CD4-positive, alpha-beta T cell treated with Interleukin-4 for 1 hour (primary cell): Measurements from ENCODE around the gene FOXL2.

Source experiments
- DNase-seq, 2 donors: peaks; one replicate each; pipeline ENCODE4 v3.0.0-alpha.2; 2020 to 2022

Gene FOXL2

GRCh38 chr3:138946663-138947494 lies at the start of gene FOXL2, which contains the start of gene FOXL2NB:
TSS of gene FOXL2 (minus strand) at chr3:138947137. CDS start at chr3:138946722, 415 bp downstream.
TSS of gene FOXL2NB (plus strand) at chr3:138947217. CDS start at chr3:138947365, 148 bp downstream.
- DNase-seq: no peak

- no peak for DNase-seq
These were observed 48.8 kb upstream of the FOXL2 start for GRCh38 chr3:138995706-138996105.

DNA sequence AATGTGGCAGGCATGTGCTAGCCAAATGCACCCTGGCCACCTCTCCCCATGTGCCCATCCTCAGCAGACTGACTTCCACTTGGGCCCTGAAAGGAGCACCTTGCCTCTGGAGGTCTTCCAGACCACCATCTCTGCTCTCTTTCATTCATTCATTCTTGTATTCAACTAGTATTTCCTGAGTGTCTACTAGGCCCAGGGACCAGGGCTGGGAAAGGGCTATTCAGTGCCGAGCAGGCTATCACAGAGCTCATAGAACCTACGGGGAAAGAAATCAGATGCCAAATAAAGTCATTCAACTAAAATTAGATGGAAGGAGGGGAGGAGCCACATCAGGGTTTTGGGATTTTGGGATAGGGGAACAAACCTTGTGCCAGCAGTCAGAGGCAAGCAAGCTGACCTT lies 40.2 kb upstream of the FOXL2 start:
- DNase-seq: no peak

- no peak for DNase-seq
These were observed 39.0 kb upstream of the FOXL2 start for GRCh38 chr3:138985932-138986331.

- no peak for DNase-seq
These were observed 37.9 kb upstream of the FOXL2 start for GRCh38 chr3:138984816-138985215.

GRCh38 chr3:138976047-138976446 lies 29.1 kb upstream of the FOXL2 start:
- DNase-seq: no peak

DNA sequence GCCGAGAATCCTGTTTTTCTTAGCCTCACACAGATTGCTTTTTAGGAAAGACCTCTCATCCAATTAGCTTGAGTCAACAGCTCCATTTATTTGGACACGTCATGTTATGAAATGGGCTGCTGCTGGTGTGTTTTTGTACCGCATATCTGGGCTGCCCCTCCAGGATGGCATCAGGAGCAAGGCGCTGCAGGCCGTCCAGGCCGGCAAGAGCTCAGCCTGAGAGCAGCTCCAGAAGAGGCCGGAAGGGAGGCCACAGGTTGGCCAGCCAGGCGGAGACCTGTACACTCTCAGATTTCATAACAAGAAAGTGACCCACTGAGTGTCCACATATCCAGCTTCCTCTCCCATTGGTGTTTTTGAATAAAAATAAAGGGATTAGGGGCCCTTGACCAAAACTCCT lies 28.4 kb upstream of the FOXL2 start:
- DNase-seq: no peak

DNA sequence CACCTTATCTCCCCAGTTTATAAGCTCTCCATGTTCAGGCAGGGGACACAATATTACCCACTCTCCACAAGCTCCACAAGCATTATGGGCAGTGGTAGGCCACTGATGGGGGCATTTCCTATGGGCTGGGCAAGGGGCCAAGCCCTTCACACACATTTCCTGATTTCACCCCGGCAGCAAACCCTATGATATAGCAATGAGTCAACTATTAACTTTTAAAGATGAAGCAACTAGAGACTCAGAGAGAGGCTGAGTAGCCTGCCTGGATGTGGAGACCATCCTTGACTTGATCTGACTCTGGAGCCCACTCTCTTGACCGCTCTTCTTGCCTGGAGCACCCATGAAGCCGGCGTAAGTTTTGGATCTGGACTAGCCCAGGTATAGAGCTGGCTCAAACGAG lies 27.5 kb upstream of the FOXL2 start:
- no peak for DNase-seq

GRCh38 chr3:138972941-138973340 lies 26.0 kb upstream of the FOXL2 start:
- no peak for DNase-seq

DNA sequence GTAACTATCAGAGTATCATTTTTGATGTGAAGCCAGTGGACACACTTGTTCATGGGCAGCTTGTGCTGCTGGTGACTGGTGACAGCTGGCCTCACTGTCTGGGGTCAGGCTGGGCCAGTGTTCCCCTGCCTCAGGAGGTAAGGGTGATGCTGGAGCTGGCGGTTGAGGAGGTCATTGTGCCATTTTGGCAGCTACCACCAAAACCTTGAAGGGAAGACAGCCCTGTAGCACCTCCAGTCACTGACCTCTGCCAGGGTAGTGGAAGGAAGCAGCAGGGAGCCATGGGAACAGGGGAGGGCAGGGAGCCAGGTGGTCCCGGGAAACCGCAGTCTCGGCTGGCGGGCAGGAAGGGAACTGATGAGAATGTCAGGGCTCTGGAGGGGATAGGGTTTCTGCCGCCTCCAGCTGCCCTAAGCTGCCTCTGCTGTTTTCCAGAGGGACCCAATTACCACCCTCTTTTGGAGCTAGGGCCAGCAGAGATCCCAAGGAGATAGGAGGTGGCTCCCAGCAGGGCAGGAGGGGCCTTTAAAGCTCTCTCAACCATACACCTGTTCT lies 24.9 kb upstream of the FOXL2 start:
- DNase-seq: no peak

GRCh38 chr3:138964923-138965322 lies 18.0 kb upstream of the FOXL2 start:
- no peak for DNase-seq

GRCh38 chr3:138964264-138964663 lies 17.3 kb upstream of the FOXL2 start:
- no peak for DNase-seq

DNA sequence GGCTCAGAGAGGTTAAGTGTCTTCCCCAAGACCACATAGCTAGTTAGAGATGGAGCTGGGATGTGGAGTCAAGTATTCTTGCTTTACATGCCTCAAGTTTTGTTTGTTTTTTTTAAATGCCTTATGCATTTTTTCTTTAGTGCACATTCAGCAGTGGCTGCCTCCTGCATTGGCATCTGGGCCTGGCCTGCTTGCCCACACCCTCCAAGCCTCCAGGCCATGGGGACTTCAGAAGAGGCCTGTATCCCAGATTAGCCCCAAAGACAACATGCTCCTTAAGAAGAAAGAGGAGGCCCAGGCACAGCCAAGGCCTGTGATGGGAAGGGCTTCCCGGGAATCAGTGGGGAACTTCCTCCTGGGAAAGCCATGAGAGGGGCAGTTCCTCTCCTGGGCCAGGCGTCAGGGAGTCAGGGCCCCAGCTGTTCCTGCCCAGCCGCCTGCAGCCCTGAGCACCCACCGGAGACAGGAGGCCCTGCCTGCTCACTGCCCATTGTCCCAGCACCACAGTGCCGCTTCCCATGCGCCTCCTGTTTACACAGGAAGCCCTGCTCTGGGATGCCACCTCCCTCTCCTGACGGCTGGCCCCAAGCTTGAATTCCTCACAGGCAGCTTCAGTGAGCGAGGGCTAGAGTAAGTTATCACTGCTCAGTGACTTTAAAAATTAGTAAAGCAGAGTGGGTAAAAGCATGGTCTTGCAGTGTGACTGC lies 16.1 kb upstream of the FOXL2 start:
- DNase-seq: no peak

DNA sequence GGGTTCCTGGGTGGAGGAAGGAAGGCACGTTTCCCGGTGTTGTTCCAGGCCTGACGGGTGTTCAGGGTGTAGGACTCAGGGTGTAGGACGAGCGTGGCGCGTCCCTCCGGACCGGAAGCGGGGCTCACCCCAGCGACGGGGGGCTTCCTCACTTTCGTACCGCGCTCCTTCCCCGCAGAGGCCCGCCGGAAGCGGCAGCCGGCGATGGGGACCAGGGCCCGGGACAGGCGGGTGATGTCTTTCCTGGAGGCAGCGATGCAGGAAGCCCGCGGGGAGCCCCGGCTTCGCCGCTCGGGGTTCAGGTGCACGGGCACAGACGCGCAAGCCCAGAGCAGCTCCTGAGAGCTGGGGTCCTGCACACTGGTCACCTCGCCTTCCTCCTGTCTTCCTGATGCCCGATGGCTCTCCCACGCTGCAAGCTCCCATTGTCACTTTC lies 13.5 kb upstream of the FOXL2 start:
- DNase-seq: no peak

DNA sequence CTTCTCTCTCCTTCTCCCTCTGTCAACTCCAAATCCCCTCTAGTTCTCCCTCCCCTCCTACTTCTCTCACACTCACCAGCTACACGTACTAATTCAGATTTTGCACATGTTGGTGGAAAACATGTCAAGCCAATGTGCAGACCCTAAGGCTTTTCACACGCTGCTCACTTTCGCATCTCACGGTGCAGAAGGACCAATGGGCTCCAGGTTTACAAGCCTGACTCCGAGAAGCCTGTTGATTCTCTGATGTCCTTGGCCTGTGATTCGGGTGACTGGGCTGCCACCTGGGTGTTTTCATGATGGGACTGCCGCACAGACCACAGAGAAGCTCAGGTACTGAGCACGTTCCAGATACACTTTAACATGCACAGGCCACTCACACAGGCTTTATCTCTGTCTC lies 3.8 kb upstream of the FOXL2 start:
- DNase-seq: no peak

- DNase-seq: no peak
These were observed 3.2 kb upstream of the FOXL2 start for GRCh38 chr3:138950006-138950644.

DNA sequence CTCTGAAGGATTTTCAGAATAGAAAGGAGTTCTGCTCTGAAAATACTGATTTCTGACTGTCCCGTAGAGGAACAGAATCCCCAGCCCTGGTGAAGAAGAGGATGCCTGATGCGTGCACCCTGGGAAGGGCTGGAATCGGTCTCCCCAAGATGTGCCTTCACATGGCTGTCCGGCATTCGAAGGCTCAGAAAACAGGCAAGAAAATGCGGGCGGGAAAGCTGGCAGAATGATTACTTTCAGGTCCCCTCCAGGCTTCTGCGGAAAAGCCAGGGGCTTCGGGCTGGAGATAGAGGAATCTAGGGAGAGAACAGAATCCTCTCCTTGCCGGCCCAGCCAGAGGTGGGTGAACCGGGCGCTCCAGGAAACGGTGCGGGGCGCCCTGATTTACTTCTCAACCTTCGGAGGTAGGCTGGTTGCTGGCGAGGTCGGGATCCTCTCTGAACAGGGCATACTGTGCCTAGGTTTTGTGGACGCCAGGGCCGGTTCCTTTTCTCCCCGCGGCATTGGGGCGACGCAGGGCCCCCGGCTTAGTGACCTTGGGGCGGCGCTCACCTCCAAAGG lies 2.6 kb upstream of the FOXL2 start:
- DNase-seq: no peak

DNA sequence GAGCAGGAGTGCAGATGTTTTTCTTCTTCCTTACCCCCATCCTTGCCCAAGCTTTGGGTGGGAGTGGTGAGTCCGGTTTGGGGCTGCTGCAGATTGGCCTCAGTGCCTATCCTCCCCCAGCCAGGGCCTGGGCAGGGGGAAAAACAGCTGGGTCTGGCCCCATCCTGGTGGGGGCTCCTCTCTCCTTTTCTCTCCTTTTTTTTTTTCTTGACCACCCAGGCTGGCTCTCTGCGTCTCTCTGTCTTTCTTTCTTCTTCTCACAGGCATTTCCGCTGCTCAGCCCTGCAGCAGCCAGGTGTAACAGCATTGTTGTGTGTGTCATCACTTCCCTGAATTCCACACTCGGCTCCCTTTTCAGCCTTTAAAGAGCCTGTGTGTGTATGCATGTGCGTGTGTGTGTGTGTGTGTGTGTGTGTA lies 2.1 kb upstream of the FOXL2 start:
- DNase-seq: no peak

- DNase-seq: no peak
These were observed 1.5 kb upstream of the FOXL2 start for GRCh38 chr3:138948371-138949001.

DNA sequence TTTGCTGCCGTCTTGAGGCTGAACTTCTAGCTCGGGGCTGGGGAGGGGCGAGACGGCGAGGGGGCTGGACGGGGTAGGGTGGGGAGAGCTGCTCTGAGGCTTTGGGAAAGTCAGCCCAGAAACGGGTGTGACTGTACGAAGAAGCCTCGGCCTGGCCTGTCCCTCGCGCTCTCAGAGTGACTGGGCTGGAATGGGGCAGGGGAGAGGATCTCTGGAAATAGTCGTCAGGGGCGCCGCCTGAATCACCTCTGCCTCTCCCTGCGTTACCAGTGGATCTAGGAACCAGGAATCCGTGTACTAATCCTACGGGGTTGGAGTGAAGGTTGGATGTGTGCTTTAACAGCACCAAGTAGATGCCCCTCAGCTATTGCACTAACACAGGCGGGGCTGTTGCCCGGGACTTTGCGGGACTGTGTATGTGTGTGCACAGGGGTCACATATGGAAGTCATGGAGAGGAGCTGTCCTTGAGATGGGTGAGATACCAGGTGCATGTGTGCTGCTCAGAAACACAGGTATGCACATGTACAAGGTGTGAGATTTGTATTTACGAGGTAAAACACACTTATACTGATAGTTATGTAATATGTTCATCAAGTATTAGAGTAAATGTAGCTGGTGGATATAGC lies 671 bp upstream of the FOXL2 start:
- no peak for DNase-seq

DNA sequence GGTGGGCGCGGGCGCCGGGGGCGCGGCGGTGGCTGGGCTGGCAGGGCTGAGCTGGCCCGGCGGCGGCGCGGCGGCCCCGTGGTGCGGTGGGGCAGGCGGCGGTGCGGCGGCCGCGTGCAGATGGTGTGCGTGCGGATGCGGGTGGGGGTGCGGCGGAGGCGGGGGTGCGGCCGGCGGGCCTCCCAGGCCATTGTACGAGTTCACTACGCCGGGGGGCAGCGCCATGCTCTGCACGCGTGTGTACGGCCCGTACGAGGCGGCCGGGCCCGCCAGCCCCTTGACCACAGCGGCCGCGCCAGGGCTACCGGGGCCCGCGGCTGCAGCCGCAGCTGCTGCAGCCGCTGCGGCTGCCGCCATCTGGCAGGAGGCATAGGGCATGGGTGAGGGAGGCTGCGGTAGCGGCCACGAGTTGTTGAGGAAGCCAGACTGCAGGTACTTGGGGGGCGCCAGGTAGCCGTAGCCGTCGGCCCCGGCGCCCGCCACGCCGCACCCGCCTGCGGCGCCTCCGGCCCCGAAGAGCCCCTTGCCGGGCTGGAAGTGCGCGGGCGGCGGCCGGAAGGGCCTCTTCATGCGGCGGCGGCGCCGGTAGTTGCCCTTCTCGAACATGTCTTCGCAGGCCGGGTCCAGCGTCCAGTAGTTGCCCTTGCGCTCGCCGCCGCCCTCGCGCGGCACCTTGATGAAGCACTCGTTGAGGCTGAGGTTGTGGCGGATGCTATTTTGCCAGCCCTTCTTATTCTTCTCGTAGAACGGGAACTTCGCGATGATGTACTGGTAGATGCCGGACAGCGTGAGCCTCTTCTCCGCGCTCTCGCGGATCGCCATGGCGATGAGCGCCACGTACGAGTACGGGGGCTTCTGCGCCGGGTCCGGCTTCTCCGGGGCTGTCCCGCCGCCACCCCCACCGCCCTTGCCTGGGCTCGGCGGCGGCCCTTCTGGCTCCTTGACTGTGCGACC lies 951 bp downstream of the FOXL2 start:
- peak in 1 of 2 donors; percentile 24 for DNase-seq
